ENCODE data around the gene MAML3.
"Not testable (repeated sequence)": the region's sequence is repeated elsewhere in the genome, so short reads cannot be mapped to it uniquely, and the experiment has no call there.

Gene MAML3

GRCh38 chr4:139961344-139961946, 192.5 kb downstream of the MAML3 start:
- no peak for DNase-seq (ENCODE audit: low spot score)

- no peak for DNase-seq (ENCODE audit: low spot score)
These were observed 194.6 kb downstream of the MAML3 start for GRCh38 chr4:139959396-139959795.

GRCh38 chr4:139958739-139959098, 195.3 kb downstream of the MAML3 start:
- no peak for DNase-seq (ENCODE audit: low spot score)

- no peak for DNase-seq (ENCODE audit: low spot score)
These were observed 195.8 kb downstream of the MAML3 start for GRCh38 chr4:139957986-139958738.

GRCh38 chr4:139957065-139957464, 196.9 kb downstream of the MAML3 start:
- no peak for DNase-seq (ENCODE audit: low spot score)

GRCh38 chr4:139956507-139957017, 197.4 kb downstream of the MAML3 start:
- DNase-seq (ENCODE audit: low spot score): no peak

GRCh38 chr4:139955600-139955999, 198.4 kb downstream of the MAML3 start:
- no peak for DNase-seq (ENCODE audit: low spot score)

GRCh38 chr4:139954512-139954911, 199.5 kb downstream of the MAML3 start:
- DNase-seq (ENCODE audit: low spot score): no peak

- DNase-seq (ENCODE audit: low spot score): no peak
These were observed 203.0 kb downstream of the MAML3 start for GRCh38 chr4:139951021-139951420.

GRCh38 chr4:139950568-139950967, 203.4 kb downstream of the MAML3 start:
- DNase-seq (ENCODE audit: low spot score): no peak

- DNase-seq (ENCODE audit: low spot score): not testable (repeated sequence)
These were observed 209.1 kb downstream of the MAML3 start for GRCh38 chr4:139944916-139945315.

- DNase-seq (ENCODE audit: low spot score): no peak
These were observed 210.7 kb downstream of the MAML3 start for GRCh38 chr4:139943277-139943676.

- no peak for DNase-seq (ENCODE audit: low spot score)
These were observed 211.7 kb downstream of the MAML3 start for GRCh38 chr4:139942241-139942640.

- DNase-seq (ENCODE audit: low spot score): no peak
These were observed 213.4 kb downstream of the MAML3 start for GRCh38 chr4:139940600-139940999.

- DNase-seq (ENCODE audit: low spot score): no peak
These were observed 215.6 kb downstream of the MAML3 start for GRCh38 chr4:139938414-139938813.

- no peak for DNase-seq (ENCODE audit: low spot score)
These were observed 218.1 kb downstream of the MAML3 start for GRCh38 chr4:139935911-139936310.

GRCh38 chr4:139934708-139935195, 219.2 kb downstream of the MAML3 start:
- no peak for DNase-seq (ENCODE audit: low spot score)

GRCh38 chr4:139934057-139934707, 219.8 kb downstream of the MAML3 start:
- no peak for DNase-seq (ENCODE audit: low spot score)

- DNase-seq (ENCODE audit: low spot score): no peak
These were observed 220.4 kb downstream of the MAML3 start for GRCh38 chr4:139933541-139933940.

- no peak for DNase-seq (ENCODE audit: low spot score)
These were observed 220.9 kb downstream of the MAML3 start for GRCh38 chr4:139933104-139933503.

- no peak for DNase-seq (ENCODE audit: low spot score)
These were observed 229.2 kb downstream of the MAML3 start for GRCh38 chr4:139924782-139925181.

- DNase-seq (ENCODE audit: low spot score): no peak
These were observed 231.5 kb downstream of the MAML3 start for GRCh38 chr4:139922406-139923024.
